NB4 (cell line): ENCODE measurements around the gene CSPG5.

Experiments
- MYC ChIP-seq: IDR thresholded peaks from 2 replicates; pipeline ENCODE4 v1.6.1; 2011; ENCODE audit warnings: low read depth, low read length
- POLR2A ChIP-seq: IDR thresholded peaks from 2 replicates; pipeline ENCODE4 v1.6.1; 2011; ENCODE audit warnings: mild to moderate bottlenecking; ENCODE audit not compliant: insufficient read length; ENCODE audit errors: extremely low read depth
- TF ChIP-seq, protein P1 (sequence below): IDR thresholded peaks from 2 replicates; pipeline ENCODE4 v1.6.1; 2011; ENCODE audit warnings: low read depth, low read length
- TF ChIP-seq, protein P2 (sequence below): IDR thresholded peaks from one replicate; pipeline ENCODE4 v1.5.1; 2012; ENCODE audit warnings: low read depth, low read length

DNA sequence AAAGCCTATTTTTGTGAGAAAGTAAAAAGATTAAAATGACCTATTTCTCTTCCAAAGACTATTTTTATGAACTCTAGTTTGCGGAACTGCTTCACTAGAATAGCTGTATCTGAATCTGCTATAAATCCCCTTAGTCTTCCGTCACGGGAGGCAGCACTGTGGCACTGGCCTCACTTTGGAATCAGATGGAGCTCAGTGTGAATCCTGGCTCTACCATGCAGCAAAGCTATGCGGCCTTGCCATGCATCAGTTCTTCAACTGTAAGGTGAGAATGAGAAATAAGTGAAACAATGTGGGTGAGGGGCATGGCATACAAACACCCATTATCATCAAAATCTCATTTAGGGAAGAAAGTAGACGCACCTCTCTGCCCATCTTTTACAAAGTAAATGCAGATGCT lies 27.5 kb upstream of the CSPG5 start:
- TF ChIP-seq, protein P1, sequence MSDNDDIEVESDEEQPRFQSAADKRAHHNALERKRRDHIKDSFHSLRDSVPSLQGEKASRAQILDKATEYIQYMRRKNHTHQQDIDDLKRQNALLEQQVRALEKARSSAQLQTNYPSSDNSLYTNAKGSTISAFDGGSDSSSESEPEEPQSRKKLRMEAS = no peak
- TF ChIP-seq, protein P2, sequence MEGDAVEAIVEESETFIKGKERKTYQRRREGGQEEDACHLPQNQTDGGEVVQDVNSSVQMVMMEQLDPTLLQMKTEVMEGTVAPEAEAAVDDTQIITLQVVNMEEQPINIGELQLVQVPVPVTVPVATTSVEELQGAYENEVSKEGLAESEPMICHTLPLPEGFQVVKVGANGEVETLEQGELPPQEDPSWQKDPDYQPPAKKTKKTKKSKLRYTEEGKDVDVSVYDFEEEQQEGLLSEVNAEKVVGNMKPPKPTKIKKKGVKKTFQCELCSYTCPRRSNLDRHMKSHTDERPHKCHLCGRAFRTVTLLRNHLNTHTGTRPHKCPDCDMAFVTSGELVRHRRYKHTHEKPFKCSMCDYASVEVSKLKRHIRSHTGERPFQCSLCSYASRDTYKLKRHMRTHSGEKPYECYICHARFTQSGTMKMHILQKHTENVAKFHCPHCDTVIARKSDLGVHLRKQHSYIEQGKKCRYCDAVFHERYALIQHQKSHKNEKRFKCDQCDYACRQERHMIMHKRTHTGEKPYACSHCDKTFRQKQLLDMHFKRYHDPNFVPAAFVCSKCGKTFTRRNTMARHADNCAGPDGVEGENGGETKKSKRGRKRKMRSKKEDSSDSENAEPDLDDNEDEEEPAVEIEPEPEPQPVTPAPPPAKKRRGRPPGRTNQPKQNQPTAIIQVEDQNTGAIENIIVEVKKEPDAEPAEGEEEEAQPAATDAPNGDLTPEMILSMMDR = no peak
- TF ChIP-seq POLR2A (no peak), MYC (no peak)
